SK-N-SH (cell line): ENCODE measurements around the gene NAALADL2. TPM values are rescaled to one million over a fixed set of nuclear protein-coding genes. Genes with fewer than 3 reads are reported as not detected.

Source experiments
- polyA plus RNA-seq, 3 experiments: library from polyadenylated mRNA; depleted of rRNA; stranded (reverse); fragments of >200 nt; gene quantifications; 2 replicates each; pipeline ENCODE4 v1.2.3, GENCODE V29; 2012
- small RNA-seq, 7 experiments: library from RNA; depleted of rRNA; stranded (forward); fragments of <200 nt; gene quantifications; one replicate each; pipeline ENCODE3, GENCODE V24; 2012

The NAALADL2 gene
- polyA plus RNA-seq, 1 of the 3 experiments (the other 2 are of a cell fraction): 1.2 TPM

Small RNAs within 50 kb of the gene (small RNA-seq; reads per million reads assigned to genes)
- gene MIR4789 (0 to 2.6 (median 0) reads per million in 7 experiments), gene RNU4-91P (0 to 0.78 (median 0) reads per million in 7 experiments), gene RNU6-1233P (0 reads per million in 7 experiments), gene RNU6-1317P (0 reads per million in 7 experiments)
